PFSK-1 (cell line): ENCODE measurements around the gene CALCOCO2.

ENCODE experiments used
- FOXP2 ChIP-seq: optimal IDR thresholded peaks from 2 replicates; pipeline ENCODE3; 2011; ENCODE audit warnings: borderline replicate concordance, control low read depth, inconsistent platforms; ENCODE audit not compliant: insufficient read depth; ENCODE audit errors: extremely low read length, extremely low read depth
- POLR2AphosphoS5 ChIP-seq: IDR thresholded peaks from 2 replicates; pipeline ENCODE4 v1.6.1; 2012; ENCODE audit warnings: low read depth, mild to moderate bottlenecking, control low read depth, low read length, moderate library complexity
- REST ChIP-seq, 2 experiments: IDR thresholded peaks; 2 replicates each; pipeline versions ENCODE4 v1.6.1 to v1.8.0; 2011 to 2012; ENCODE audit warnings: low read depth in 2 of 2, low read length in 2 of 2, control low read depth in 1 of 2, inconsistent platforms in 1 of 2, mild to moderate bottlenecking in 1 of 2, moderate library complexity in 1 of 2; ENCODE audit not compliant: insufficient read depth in 1 of 2
- SIN3A ChIP-seq: IDR thresholded peaks from 2 replicates; pipeline ENCODE4 v1.6.1; 2012; ENCODE audit warnings: mild to moderate bottlenecking, low read length, moderate library complexity, borderline replicate concordance; ENCODE audit not compliant: insufficient read depth
- TAF1 ChIP-seq: IDR thresholded peaks from 2 replicates; pipeline ENCODE4 v1.6.1; 2012; ENCODE audit warnings: low read length, control low read depth, borderline replicate concordance; ENCODE audit not compliant: insufficient read depth

Gene CALCOCO2

DNA sequence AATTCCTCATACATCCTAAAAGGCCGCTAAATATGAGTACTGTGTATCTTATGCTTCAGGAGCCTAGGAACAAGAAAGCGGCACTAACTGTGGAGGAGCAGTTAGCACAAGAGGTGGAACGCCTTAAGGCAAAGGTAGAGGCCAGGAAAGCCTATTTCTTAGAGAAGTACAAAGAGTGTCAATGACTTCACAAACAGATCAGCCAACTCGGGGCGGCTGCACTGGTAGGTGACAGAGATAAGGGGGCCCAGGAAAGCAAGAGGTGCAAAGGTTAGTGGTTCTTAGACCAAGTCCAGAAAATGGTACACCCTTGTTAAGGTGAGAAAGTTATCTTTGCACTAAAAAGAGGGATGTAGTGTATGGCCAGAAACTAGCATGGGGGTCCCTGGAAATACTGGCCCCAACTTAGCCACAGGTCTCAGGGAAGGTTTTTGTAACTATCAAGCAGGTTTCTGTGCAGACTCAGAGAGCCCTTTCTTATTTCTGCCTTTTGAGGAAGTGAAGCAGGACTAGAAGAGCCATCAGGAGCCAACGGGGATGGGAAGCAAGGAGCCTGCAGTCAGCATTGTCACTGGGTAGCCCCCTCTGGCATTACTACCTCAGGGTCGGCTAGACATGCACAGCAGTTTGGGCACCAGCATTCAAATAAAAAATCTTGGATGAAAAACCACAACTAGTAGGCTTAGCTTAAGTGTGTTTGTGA lies 24.1 kb downstream of the CALCOCO2 start:
- TF ChIP-seq FOXP2: no peak
- TF ChIP-seq POLR2AphosphoS5: no peak
- TF ChIP-seq REST (IDR thresholded peaks at IDR 0.05; ENCODE audit: insufficient read depth in 1 of 2, low read depth in 2 of 2, low read length in 2 of 2): no peak
- TF ChIP-seq SIN3A: no peak

DNA sequence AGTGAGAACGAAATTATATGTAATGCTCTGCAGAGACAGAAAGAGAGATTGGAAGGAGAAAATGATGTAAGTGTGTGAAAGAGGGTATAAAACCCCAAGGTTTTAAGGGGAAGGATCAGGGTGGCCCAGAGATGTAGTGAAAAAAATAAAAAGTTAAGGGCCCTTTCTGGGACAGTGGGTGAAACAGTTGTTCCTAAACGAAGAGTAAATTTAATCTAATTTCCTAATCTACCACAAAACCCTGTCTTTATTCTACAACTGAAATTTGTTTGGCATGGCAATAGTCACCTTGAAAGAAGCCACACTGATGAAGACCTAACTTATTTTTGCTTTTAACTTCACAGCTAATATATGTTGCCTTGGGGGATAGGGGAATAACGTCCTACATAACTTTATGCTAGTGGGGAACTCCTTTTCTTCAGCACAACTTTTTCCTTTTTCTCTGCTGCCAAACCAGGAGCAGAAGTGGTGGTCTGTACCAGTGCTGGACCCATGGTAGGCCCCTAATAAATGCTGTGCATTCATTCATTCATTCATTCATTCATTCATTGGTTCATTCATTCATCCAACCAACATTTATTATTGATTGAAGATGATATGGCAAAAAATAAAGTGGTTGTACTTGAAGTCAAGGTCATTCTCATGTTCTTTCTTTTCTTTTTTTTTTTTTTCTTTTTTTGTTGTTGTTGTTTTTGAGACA lies 25.4 kb downstream of the CALCOCO2 start:
- TF ChIP-seq FOXP2: no peak
- no peak for TF ChIP-seq POLR2AphosphoS5
- no peak for TF ChIP-seq REST (IDR thresholded peaks at IDR 0.05; ENCODE audit: insufficient read depth in 1 of 2, low read depth in 2 of 2, low read length in 2 of 2)
- TF ChIP-seq SIN3A: no peak
- TF ChIP-seq TAF1: no peak

DNA sequence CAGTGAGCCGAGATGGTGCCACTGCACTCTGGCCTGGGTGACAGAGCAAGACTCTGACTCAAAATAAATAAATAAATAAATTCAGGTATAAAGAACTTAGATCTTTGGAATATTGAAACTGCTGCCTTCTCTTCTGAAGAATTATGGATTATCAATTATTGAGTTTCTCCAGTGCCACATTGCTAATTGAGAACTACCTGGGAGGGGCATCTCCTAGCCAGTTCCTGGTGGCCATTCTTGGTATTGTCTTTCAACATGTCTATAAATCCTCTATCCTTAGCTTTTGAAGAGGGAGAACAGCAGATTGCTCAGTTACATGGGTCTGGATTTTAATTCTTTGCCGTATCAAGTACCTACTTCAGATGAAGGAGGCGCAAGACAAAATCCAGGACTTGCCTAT lies 29.2 kb downstream of the CALCOCO2 start:
- TF ChIP-seq REST (IDR thresholded peaks at IDR 0.05; ENCODE audit: insufficient read depth in 1 of 2, low read depth in 2 of 2, low read length in 2 of 2) (no peak), SIN3A (no peak), POLR2AphosphoS5 (no peak), TAF1 (no peak), FOXP2 (no peak)

- TF ChIP-seq TAF1 (no peak), REST (IDR thresholded peaks at IDR 0.05; ENCODE audit: insufficient read depth in 1 of 2, low read depth in 2 of 2, low read length in 2 of 2) (no peak), SIN3A (no peak), POLR2AphosphoS5 (no peak), FOXP2 (no peak)
Observed at GRCh38 chr17:48860456-48860855, 29.6 kb downstream of the CALCOCO2 start.
